ENCODE results near the gene KCNK4. TPM values are rescaled to one million over a fixed set of nuclear protein-coding genes. Genes with fewer than 3 reads are reported as not detected.
A peak's percentile ranks its signal among the peaks of the same experiment; 100 is the strongest.
"Not testable (repeated sequence)": the region's sequence is repeated elsewhere in the genome, so short reads cannot be mapped to it uniquely, and the experiment has no call there.

The KCNK4 gene
- not detected for polyA plus RNA-seq (2013, experiment 1 of 2; ENCODE audit: insufficient read length)
- not detected for polyA plus RNA-seq (2013, experiment 2 of 2; ENCODE audit: insufficient read length)

DNA sequence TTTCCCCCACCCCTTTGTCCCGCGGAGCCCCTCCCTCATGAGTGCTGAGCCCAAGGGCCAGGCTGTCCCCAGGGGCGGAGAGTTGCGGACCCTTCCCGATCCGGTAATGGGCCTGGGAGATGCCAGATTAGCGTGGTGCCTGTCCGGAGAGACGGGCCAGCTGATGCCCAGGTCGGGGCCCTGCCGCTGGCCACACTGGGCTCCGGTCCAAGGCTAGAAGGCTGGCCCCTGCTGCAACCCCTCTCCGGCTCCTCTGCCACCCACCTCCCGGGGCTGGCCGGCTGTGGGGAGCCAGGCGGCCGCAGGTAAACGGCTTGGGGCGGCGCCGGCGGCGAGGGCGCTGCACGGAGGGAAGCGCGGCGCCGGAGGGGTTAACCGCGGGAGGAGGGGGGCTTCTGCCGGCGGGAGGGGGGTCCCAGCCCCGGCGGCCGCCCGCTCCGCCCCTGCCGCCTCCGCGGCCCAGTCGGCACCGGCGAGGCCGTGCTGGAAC, at the start of gene KCNK4:
KCNK4 (plus strand) TSS at position 41 of the 490 bp plus-strand sequence. CDS start 1,717 bp downstream, outside the sequence.
- no peak for DNase-seq

DNA sequence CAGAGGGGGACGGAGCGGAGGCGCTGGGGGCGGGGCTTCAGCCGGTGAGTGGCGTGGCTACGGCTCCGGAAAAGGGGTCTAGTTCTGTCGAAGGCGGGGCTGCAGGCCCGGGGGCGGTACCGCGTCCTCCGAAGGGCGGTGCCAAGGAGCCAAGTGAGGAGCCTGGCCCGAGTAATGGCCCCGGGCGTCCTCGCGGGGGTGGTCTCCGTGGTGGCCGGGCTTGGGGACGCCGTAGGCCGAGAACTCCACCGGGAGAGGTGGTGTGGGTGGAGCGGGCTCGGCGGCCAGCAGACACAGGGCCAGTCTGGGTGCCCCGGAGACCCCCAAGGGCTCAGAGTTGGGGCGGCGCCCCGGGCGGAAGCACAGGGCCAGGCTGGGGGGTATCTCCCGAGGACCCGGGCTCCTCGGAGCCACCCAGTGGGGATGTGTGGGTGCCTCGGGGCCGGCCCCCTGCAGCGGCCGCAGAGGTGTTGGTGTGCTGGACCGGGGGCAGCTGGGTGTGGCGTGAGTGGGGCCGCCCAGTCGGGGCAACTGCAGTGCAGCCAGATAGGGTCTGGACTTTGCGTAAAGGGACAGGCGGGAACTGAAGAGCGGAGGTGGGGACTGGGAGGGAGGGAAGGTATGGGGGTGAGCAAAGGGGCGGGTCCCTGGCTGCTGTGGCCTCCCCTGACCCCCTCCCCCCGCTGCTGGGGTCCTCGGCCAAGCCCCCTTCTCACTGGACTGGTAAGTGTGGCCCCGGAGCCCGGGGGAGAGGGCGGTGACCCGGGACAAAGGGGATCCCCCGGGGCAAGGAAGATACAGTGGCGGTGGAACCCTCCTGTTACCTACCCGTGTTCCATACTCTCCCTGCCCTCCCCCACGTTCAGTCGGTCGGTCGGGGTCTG, 49.4 kb upstream of the KCNK4 start:
- DNase-seq: peak; percentile 39

DNA sequence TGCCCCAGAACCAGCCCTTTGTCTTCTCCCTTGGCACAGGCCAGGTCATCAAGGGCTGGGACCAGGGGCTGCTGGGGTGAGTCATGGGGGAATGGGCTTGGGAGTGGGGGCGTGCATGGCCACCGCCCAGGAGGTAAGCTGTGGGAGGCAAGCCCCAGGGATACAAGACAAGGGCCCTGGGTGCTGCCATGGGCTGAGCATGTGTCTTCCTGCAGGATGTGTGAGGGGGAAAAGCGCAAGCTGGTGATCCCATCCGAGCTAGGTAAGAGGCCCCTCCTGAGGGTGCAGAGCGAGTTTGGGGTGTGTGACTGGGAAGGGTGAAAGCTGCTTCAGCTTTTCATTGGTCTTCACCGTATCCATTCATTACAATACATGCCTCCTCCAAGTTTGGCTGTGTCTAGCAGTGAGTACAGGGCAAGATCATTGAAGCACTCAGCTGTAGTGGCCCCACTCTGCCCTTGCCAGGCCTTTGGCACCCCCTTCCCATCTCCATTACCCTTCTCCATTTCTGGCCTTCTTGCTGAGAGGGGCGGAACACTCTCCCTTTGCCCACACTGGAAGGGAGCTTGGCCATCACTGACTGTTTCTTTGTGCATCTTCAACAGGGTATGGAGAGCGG, 47.8 kb upstream of the KCNK4 start:
- no peak for DNase-seq

DNA sequence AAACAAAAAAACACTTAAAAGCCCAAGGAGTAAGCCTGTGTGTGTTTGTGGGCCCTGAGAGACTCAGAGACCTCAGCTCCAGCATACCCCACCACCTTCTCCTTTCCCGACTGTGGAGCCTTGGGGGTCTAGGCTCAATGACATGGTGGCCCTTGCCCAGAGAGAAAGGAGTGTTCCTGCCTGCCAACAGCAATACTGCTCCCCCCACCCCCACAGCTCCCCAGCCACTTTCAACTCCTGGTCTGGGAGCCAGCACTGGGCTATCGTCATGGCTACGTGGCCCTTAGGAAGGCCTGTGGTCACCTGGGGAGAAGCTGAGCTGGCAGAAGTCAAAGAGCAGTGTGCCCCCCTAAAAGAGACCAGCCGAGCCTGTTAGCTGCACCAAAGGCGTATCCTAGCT, 47.0 kb upstream of the KCNK4 start:
- no peak for DNase-seq

DNA sequence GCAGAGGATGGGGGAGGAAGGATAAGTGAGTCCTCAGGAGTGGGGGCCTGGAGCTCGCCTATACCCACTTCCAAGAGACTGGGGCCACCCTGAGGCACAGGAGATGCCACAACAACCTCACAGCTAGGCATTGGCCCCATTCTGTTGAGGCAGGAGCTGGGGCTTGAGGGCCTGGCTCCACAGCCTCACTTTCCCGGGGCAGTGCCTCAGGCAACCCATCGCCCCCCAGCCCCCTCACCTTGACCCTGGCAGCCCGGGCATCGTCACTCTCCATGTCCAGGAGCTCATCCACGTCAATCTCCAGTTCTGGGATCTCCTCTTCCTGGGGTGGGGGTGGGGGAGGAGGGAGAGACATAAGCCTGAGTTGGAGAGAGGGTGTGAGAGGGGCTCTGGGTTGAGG, 46.1 kb upstream of the KCNK4 start:
- no peak for DNase-seq

DNA sequence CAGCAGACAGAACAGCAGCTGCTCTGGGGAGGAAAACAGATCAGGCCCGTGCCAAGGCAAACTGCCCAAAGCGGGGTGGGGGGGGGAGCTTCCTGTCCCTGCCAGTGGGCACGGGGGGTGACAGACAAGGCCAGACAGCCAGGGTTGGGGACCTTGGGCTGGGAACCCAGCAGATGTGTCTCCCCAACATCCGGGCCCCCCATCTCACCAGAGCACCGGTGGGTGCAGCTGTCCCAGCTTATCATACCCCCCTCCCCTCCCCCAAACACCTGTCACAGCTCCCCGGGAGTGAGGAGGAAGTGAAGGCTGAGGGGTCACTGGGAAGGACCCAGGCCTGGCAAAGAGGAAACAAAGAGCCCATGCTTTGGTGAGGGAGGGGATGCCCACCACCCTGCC, 45.7 kb upstream of the KCNK4 start:
- DNase-seq: no peak

DNA sequence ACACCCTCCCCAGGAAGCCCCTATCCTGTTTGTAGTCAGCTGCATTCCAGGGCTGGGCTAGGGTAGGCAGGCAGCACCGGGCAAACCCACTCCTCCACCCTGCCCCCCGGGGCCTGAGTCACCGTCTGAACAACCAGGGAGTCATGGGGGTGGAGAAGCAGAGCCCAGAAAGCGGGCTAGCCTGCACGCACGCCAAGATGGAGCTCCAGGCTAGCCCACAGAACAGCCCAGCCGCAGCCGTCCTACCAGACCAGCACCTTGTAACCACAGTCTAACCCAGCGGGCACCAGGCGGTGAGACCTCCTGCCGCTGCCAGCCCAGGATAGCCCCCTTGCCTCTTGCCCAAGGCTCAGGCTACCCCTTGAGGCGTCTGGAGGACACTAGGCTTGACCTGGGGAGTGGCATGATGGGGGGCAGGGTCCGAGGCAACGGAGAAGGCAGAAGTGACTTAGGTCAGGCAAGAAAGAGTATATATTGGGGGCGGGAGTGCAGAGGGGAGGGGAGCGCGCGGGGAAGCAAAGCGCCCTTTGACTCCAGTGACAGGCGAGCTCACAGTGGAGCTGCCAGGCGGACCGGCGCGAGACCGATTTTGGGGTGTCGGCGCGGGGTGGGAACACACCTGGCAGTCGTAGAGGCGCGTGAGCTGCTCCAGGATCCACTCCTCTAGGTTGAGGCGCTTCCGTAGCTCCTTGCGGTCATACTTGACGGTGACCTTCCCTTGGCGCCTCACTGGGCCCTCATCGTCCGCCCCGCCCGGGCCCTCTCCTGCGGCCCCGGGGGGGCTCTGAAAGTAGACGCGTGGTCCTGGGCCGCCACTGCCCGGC, 45.1 kb upstream of the KCNK4 start:
- peak; percentile 98 for DNase-seq

DNA sequence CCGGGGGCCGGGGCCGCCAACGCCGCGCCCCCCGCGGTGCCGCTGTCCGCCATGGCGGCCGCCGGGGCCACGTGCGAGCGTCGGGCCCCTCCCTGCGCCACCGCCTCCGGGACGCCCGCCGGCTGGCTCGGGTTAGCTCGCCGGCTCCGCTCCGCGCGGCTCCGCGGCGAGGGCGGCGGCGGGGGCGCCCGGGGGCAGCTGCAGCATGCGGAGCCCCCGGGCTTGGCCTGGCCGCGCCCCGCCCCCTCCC, 44.6 kb upstream of the KCNK4 start:
- DNase-seq: not testable (repeated sequence)

DNA sequence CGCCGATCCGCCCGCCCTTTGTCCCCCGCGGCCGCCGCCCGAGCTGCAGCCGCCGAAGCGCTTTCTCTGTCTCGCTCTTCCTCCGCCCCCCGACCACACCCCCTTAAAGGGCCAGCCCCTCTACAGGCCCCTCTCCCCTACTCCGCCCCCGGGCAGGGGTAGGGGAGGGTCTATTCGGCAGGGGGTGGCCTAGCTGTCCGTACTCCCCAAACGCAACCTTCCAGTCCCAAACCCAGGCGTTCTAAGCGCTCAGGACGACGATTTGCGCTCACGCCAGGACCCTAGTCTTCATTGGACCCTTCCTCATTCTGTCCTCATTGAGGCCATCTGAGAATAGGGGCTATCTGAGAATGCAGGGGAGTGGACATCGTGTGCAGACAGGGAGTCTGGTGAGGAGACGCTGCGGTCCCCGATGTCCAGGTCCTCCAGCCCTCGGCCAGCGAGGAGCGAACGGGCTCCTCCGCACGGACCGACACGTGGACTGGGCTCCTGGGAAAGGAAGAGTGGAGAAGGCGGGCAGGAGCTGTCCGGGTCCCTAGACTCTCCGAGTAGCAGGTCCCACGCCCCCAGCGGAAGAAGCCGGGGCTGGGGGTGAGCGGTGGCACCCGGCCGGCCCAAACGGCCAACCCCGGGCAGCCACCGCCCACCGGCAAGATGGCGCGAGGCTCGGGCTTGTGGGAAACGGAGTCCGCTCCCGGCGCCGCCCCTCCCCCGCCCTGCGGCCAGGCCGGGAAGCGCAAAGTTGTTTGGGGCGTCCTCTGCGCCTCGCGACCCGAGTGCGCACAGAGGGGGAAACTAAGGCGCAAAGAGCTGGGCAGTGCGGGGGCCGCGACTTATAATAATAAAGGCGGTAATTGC, 44.0 kb upstream of the KCNK4 start, which contains the start of gene PPP1R14B:
PPP1R14B (minus strand) TSS at position 73 of the 858 bp plus-strand sequence. CDS start 270 bp downstream, outside the sequence.
- peak; percentile 93 for DNase-seq

DNA sequence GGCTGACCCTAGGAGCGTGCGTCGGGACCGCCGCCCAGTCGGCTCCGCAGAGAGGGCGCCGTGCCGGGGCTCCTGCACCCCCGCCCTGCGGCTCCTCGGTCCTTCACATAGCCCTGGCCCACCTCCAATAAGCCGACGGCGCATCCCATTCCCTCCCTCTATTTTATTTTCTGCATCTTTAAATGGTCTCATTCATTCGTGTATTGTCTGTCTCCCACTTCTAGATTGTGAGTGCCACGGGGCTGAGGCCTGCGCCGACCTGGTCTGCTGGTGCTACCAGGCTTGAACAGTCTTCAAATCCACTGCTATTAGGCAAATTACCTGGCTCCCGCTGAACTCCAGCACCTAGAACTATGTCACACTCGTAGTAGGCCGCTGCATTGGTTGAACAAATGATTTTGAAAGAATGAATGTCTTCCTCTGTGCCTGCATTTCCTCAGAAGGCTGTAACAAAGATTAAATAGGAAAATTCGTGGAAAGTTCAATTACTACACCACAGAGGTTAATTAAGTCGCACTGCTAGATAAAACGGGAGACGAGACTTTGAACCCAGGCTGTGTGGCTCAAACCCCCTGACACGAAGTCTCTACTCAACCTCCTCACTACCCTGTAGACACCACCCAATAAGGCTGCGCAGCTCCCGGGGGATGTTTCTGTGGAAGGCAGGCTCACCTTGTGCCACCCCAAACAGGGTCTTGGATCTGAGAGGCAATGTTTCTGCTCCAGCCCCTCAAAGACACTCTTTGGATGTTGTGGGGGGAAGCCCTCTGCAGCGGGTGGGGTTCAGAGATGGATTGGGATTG, 43.2 kb upstream of the KCNK4 start:
- no peak for DNase-seq

DNA sequence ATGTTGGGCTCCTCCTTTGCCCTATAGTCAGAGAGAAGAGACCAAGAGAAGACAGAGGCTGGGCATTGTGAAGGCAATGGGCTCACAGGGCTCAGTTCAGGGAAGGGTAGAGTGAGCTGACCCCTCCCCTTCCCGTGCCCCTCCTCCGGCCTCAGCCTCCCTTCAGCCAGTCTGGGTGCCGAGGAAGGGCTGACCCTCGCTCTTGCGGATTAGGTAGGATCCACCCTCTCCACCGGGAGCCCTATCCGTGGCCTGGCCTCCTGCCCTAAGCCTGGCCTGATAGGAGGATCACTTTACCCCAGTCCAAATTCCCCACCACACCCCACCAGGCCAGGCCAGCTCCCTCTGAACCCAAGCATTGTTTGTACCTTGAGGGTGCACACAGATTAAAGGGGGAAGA, 42.5 kb upstream of the KCNK4 start:
- no peak for DNase-seq

DNA sequence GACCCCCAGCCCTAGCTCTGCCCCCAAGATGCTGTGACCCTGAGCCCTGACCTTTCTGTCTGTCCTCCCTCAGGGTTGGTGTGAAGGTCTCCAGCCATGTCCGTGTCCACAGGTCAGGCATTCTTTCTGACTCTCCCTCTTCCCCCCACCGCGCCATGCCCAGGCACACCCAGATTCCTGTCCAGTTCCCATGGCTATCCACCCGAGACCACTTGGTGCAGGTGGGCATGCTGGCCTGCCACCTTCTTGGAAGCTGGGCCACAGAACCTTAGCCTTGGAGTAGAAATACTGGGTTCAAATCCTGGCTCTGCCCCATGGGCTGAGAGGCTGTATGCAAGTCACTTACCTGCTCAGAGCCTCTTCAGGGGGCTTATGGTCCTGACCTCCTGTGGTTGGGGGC, 42.1 kb upstream of the KCNK4 start:
- DNase-seq: no peak

DNA sequence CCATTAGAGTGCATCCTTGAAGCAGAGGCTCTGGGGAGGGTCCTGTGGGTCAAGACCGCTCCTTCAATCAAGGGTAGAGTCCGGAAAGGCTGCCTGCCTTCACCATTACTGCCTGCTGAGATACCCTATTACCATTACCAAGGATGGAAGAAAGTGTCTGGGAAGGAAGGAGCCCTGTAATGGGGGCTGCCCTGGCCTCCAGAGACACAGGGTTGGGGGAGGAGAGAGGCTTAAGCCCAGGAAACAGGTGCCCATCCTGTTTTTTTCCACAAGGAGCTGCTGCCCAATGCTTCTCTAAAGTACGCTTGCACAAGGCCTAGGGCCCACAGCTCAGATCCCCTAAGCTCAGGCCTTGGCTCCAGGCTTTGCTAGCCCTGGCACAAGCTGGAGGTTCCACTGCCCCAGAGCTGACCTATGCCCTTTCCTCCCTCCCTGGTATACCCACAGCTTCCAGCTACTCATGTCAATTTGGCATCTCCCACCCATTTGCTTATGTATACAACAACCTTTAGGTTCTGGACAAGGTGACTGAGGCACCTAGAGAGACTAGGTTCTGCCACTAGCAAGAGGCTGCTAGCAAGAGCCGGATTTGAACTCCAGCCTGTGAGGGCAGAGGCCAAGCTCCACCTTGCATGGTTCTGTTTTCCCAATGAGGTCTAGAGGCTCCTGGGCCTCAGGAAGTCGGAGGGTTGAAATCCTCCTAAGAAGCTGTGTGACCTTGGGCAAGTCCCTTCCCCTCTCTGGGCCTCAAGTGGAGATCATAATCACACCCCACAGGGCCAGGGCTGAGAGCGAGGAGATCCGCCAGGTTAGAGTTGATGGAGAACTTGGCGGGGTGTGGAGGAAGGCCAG, 41.3 kb upstream of the KCNK4 start:
- no peak for DNase-seq

DNA sequence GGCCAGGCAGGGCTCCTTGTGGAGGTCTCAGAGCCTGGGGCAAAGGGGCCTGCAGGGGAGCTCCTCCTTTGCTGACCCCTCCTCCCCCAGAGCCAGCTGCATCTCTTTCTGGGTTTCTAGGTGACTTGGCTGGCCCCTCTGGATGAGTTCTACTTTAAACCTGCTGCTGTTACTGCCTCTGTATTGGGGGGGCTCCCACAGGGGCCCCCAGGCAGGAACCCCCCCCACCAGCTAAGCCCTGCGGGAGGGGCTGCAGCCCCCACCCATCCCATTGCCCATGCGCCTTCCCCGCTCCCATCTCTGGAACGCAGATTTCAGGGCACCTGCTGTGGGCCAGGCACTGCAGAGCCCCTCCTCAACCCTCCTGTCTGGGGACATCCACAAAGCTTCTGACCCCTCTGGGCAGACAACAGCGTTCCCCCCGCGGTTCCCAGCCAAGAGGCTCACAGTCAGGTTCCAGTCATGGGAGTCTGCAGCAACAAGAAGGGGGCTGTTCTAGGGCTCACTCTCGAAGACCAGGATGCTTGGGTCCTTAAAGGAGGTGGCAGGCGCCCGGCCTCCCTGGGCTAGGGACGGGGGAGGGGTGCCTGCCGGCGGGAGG, 40.6 kb upstream of the KCNK4 start:
- DNase-seq: no peak

DNA sequence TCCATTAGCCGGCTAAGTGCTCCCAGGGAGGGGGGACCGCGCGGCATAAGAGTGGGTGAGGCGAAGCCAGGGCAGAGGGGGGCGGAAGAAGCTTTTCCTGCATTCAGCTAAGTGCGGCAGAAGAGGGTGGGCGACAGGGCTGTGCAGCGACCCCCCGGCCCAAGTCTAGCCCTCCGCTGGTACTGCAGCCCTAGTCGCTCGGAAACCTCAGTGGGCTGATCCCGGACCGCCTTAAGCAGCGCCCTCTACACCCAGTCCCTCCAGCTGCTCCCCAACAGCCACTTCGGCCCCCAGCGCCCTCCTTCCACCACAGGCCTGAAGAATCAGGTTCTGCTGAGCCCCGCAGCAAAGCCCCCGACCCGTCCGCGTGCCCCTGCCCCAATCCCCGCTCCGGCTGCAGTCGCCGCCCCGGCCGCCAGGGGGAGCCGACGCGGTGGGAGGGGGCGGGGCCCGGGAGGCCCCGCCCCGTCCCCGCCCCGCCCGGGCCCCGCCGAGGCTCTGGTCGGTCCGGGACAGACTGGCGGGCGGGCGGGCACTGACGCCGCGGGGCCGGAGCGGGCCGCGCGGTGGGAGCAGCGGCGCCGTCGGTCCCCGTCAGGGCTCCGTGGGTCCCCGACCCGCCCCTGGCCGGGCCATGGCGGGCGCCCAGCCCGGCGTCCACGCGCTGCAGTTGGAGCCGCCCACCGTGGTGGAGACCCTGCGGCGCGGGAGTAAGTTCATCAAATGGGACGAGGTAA, 39.9 kb upstream of the KCNK4 start, which contains the start of gene PLCB3:
PLCB3 (plus strand) TSS at position 515 of the 737 bp plus-strand sequence; CDS start at position 635, 120 bp downstream.
- DNase-seq: peak; percentile 49

DNA sequence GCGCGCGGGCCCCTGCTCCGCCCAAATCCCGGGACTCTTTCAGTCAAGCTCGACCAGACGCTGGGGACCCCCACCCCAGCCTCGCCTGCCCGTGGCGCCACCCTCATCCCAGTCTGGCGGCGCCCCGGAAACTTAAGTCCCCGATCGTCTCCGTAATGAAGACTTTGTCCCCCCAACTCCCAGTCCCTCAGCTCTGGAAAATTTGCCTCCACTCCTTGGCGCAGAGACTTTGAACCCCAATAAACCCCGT, 39.4 kb upstream of the KCNK4 start:
- DNase-seq: no peak

DNA sequence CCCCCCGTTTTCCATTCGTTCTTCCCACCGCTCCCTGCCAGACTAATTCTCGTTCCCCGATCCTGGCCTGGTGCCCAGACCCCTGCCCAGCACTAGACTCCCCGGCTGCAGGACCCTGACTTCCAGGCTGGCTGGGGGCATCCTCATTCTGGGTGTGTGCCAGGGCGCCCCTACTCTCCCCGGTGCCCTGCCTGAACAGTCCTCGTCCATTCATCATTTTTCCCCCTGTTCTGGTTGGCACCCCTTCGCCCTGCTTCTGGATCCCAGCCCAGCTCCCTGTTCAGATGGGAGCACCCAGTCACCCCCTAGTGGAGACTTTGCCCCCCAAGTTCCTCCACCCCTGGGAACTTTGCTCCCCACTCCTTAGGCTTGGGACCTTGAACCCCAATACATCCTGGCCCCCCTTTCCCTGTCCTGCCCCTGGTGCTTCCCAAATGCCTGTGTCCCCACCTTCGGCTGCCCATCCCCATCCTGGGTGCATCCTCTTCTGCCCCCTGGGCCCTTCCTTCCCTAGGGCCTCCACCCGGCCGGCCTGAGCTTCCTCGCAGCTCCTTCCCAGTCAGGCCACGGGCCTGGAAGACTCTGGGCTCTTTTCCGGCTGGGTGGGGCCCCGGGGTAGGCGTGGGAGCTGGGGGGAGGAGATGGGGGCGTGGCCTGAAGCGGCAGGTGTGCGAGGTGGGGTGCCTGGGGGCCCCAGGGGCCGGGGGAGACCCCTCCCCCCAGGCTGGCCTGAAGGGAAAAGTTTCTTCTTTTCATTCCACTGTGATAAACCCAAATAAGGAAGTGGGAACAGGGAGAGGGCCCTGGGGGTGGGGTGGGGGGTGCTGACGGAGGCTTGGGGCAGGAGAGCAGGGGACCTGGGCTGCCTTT, 38.9 kb upstream of the KCNK4 start:
- DNase-seq: peak; percentile 44

DNA sequence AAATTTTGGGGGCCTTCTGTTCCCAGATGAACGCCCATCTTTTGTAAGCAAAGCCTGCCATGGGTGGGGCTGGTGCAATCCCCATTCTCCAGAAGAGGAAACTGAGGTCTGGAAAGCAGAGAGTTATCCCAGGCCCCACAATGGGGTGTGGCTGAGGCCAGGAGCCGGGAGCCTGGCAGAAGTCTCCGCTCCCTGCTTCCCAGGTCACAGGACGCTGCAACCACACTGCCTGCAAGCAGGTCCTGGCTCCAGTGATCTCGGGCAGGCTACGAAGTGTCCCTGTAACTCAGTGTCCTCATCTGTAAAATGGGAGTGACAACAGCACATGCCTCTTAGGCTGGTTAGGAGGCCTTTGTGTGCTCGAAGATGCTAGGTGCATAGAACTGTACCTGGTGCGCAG, 38.1 kb upstream of the KCNK4 start:
- DNase-seq: no peak

Measured in fibroblast of skin of back (primary cell).